ENCODE data around the gene CENPN.
A peak's percentile ranks its signal among the peaks of the same experiment; 100 is the strongest.

CENPN gene

GRCh38 chr16:81000873-81001272 lies 6.1 kb upstream of the CENPN start:
- no peaks in the 10 kb centered on the region for H3K9me3 ChIP-seq
- peaks cover 11% of the 10 kb centered on the region; the same call in 1 of the 2 replicates for H3K36me3 ChIP-seq
- H3K27me3 ChIP-seq: no peaks in the 10 kb centered on the region
- 0 out of 2 replicates have a peak, but pooled peaks cover 9% of the 10 kb centered on the region for H4K20me1 ChIP-seq
- no peak overlapping the region for H3K9ac ChIP-seq
- no peak overlapping the region for H3K4me2 ChIP-seq
- H3K4me1 ChIP-seq: peaks cover 40% of the 10 kb centered on the region
- no peak for TF ChIP-seq Cebpa-rat (IDR thresholded peaks at IDR 0.05)
- no peak overlapping the region for H3K27ac ChIP-seq
- no peak overlapping the region for H3K4me3 ChIP-seq

- H3K27ac ChIP-seq: no peak overlapping the region
- H3K4me3 ChIP-seq: no peak overlapping the region
- peaks cover 14% of the 10 kb centered on the region; the same call in 1 of the 2 replicates for H4K20me1 ChIP-seq
- H3K27me3 ChIP-seq: no peaks in the 10 kb centered on the region
- H3K9ac ChIP-seq: no peak overlapping the region
- no peaks in the 10 kb centered on the region for H3K9me3 ChIP-seq
- H3K4me2 ChIP-seq: no peak overlapping the region
- peaks cover 11% of the 10 kb centered on the region; the same call in 1 of the 2 replicates for H3K36me3 ChIP-seq
- H3K4me1 ChIP-seq: peaks cover 41% of the 10 kb centered on the region
- no peak for TF ChIP-seq Cebpa-rat (IDR thresholded peaks at IDR 0.05)
Observed at GRCh38 chr16:81001330-81001729, 5.7 kb upstream of the CENPN start.

GRCh38 chr16:81003064-81003463 lies 4.0 kb upstream of the CENPN start:
- H3K4me2 ChIP-seq: 0 out of 2 replicates have a peak overlapping the region, but pooled peaks have one; percentile 77
- no peaks in the 10 kb centered on the region for H3K27me3 ChIP-seq
- no peak overlapping the region for H3K27ac ChIP-seq
- H3K9ac ChIP-seq: no peak overlapping the region
- peaks cover 30% of the 10 kb centered on the region for H3K4me1 ChIP-seq
- H3K4me3 ChIP-seq: no peak overlapping the region
- H3K9me3 ChIP-seq: no peaks in the 10 kb centered on the region
- peaks cover 11% of the 10 kb centered on the region; the same call in 1 of the 2 replicates for H3K36me3 ChIP-seq
- H4K20me1 ChIP-seq: peaks cover 17% of the 10 kb centered on the region
- TF ChIP-seq Cebpa-rat (IDR thresholded peaks at IDR 0.05): no peak

- H3K4me1 ChIP-seq: peaks cover 38% of the 10 kb centered on the region
- no peak for TF ChIP-seq Cebpa-rat (IDR thresholded peaks at IDR 0.05)
- H4K20me1 ChIP-seq: peaks cover 24% of the 10 kb centered on the region
- no peaks in the 10 kb centered on the region for H3K9me3 ChIP-seq
- peak overlapping the region; percentile 77 for H3K4me2 ChIP-seq
- no peaks in the 10 kb centered on the region for H3K27me3 ChIP-seq
- peak overlapping the region; percentile 98 for H3K4me3 ChIP-seq
- peak overlapping the region; percentile 63 for H3K9ac ChIP-seq
- peaks cover 11% of the 10 kb centered on the region; the same call in 1 of the 2 replicates for H3K36me3 ChIP-seq
- peak overlapping the region; percentile 57 for H3K27ac ChIP-seq
Observed at GRCh38 chr16:81003610-81004460, 3.2 kb upstream of the CENPN start.

- Histone ChIP-seq H3K27me3 (no peaks in the 10 kb centered on the region), H4K20me1 (peaks cover 29% of the 10 kb centered on the region), H3K36me3 (peaks cover 13% of the 10 kb centered on the region; the same call in 1 of the 2 replicates), H3K9ac (peak overlapping the region; percentile 100; the same call in 1 of the 2 replicates), H3K9me3 (no peaks in the 10 kb centered on the region), H3K4me1 (peaks cover 42% of the 10 kb centered on the region), H3K4me2 (peak overlapping the region; percentile 77), H3K4me3 (peak overlapping the region; percentile 98), H3K27ac (peak overlapping the region; percentile 57)
- TF ChIP-seq Cebpa-rat (IDR thresholded peaks at IDR 0.05): no peak
Observed at GRCh38 chr16:81004646-81005353, 2.2 kb upstream of the CENPN start.

GRCh38 chr16:81005610-81006161 lies 1.3 kb upstream of the CENPN start:
- Histone ChIP-seq H3K4me1 (peaks cover 42% of the 10 kb centered on the region), H3K4me2 (peak overlapping the region; percentile 77), H3K36me3 (peaks cover 16% of the 10 kb centered on the region), H3K27me3 (no peaks in the 10 kb centered on the region), H4K20me1 (peaks cover 29% of the 10 kb centered on the region), H3K9ac (peak overlapping the region; percentile 100), H3K27ac (peak overlapping the region; percentile 100; the same call in 1 of the 2 replicates), H3K4me3 (peak overlapping the region; percentile 98), H3K9me3 (no peaks in the 10 kb centered on the region)
- no peak for TF ChIP-seq Cebpa-rat (IDR thresholded peaks at IDR 0.05)

GRCh38 chr16:81006211-81006812 lies 702 bp upstream of the CENPN start:
- TF ChIP-seq Cebpa-rat (IDR thresholded peaks at IDR 0.05): no peak
- Histone ChIP-seq H3K36me3 (peaks cover 16% of the 10 kb centered on the region), H3K9me3 (no peaks in the 10 kb centered on the region), H4K20me1 (peaks cover 36% of the 10 kb centered on the region), H3K9ac (peak overlapping the region; percentile 100), H3K27ac (peak overlapping the region; percentile 100), H3K27me3 (no peaks in the 10 kb centered on the region), H3K4me1 (peaks cover 42% of the 10 kb centered on the region), H3K4me3 (peak overlapping the region; percentile 98), H3K4me2 (peak overlapping the region; percentile 77)

GRCh38 chr16:81008505-81008789 lies 1.4 kb downstream of the CENPN start:
- peaks cover 40% of the 10 kb centered on the region for H4K20me1 ChIP-seq
- H3K4me2 ChIP-seq: peak overlapping the region; percentile 77
- peak overlapping the region; percentile 98 for H3K4me3 ChIP-seq
- H3K9me3 ChIP-seq: no peaks in the 10 kb centered on the region
- H3K27me3 ChIP-seq: no peaks in the 10 kb centered on the region
- H3K36me3 ChIP-seq: peaks cover 37% of the 10 kb centered on the region
- TF ChIP-seq Cebpa-rat (IDR thresholded peaks at IDR 0.05): no peak
- peak overlapping the region; percentile 100; the same call in 1 of the 2 replicates for H3K9ac ChIP-seq
- H3K4me1 ChIP-seq: peaks cover 39% of the 10 kb centered on the region
- peak overlapping the region; percentile 100 for H3K27ac ChIP-seq

- Histone ChIP-seq H3K9ac (no peak overlapping the region), H3K4me1 (peaks cover 13% of the 10 kb centered on the region), H3K4me3 (no peak overlapping the region), H3K4me2 (no peak overlapping the region), H3K9me3 (no peaks in the 10 kb centered on the region), H3K36me3 (peaks cover 80% of the 10 kb centered on the region), H4K20me1 (peaks cover 24% of the 10 kb centered on the region; the same call in 1 of the 2 replicates), H3K27me3 (no peaks in the 10 kb centered on the region), H3K27ac (no peak overlapping the region)
- TF ChIP-seq Cebpa-rat (IDR thresholded peaks at IDR 0.05): no peak
Observed at GRCh38 chr16:81012974-81013373, 6.0 kb downstream of the CENPN start.
